NCI-H1092 treated with DMSO at 0.1 percent for 48 hours (cell line): ENCODE measurements around the gene PGLYRP2.
"Not testable (repeated sequence)": the region's sequence is repeated elsewhere in the genome, so short reads cannot be mapped to it uniquely, and the experiment has no call there.

Experiments used
- DNase-seq: peaks from one replicate; lab custom pipeline; 2025; lab: John Stamatoyannopoulos, UW

The PGLYRP2 gene

GRCh38 chr19:15479391-15480345 lies at the start of gene PGLYRP2:
PGLYRP2 (minus strand) TSS chr19:15479501; CDS start chr19:15479371, 130 bp downstream.
- peak; percentile 39 for DNase-seq

- DNase-seq: no peak
These were observed 48.4 kb upstream of the PGLYRP2 start for GRCh38 chr19:15527705-15528104.

GRCh38 chr19:15526408-15526807 lies 47.1 kb upstream of the PGLYRP2 start:
- no peak for DNase-seq

- no peak for DNase-seq
These were observed 46.0 kb upstream of the PGLYRP2 start for GRCh38 chr19:15525291-15525690.

GRCh38 chr19:15524781-15525180 lies 45.5 kb upstream of the PGLYRP2 start:
- DNase-seq: no peak

- no peak for DNase-seq
These were observed 40.2 kb upstream of the PGLYRP2 start for GRCh38 chr19:15519433-15519976.

- no peak for DNase-seq
These were observed 38.5 kb upstream of the PGLYRP2 start for GRCh38 chr19:15517778-15518177.

GRCh38 chr19:15516363-15516762 lies 37.1 kb upstream of the PGLYRP2 start:
- no peak for DNase-seq

- not testable (repeated sequence) for DNase-seq
These were observed 35.9 kb upstream of the PGLYRP2 start for GRCh38 chr19:15515227-15515625.

GRCh38 chr19:15511671-15512424 lies 32.5 kb upstream of the PGLYRP2 start:
- no peak for DNase-seq

- DNase-seq: no peak
These were observed 28.9 kb upstream of the PGLYRP2 start, which contains the start of gene CYP4F22 for GRCh38 chr19:15508035-15508710. CYP4F22 (plus strand) TSS chr19:15508525; CDS start chr19:15525337, 16,812 bp downstream.

- DNase-seq: no peak
These were observed 28.1 kb upstream of the PGLYRP2 start for GRCh38 chr19:15507068-15508034.

- DNase-seq: no peak
These were observed 26.8 kb upstream of the PGLYRP2 start for GRCh38 chr19:15506074-15506571.

- no peak for DNase-seq
These were observed 23.0 kb upstream of the PGLYRP2 start for GRCh38 chr19:15502264-15502663.

- no peak for DNase-seq
These were observed 22.3 kb upstream of the PGLYRP2 start for GRCh38 chr19:15501596-15501995.

GRCh38 chr19:15498910-15499309 lies 19.6 kb upstream of the PGLYRP2 start:
- no peak for DNase-seq

- DNase-seq: no peak
These were observed 19.0 kb upstream of the PGLYRP2 start for GRCh38 chr19:15498156-15498858.

GRCh38 chr19:15495151-15495550 lies 15.8 kb upstream of the PGLYRP2 start:
- DNase-seq: no peak

GRCh38 chr19:15488489-15489226 lies 9.4 kb upstream of the PGLYRP2 start:
- DNase-seq: no peak
